Smooth muscle cell (in vitro differentiated cells): ENCODE measurements around the gene GNPNAT1. TPM values are rescaled to one million over a fixed set of nuclear protein-coding genes. Genes with fewer than 3 reads are reported as not detected.

Experiments used
- DNase-seq: peaks from one replicate; lab custom pipeline; 2025; ENCODE audit not compliant: unreplicated experiment; lab: John Stamatoyannopoulos, UW
- H2AFZ ChIP-seq: fragments of 200-600 bp; sonication (generic); 2 replicates; pipeline ENCODE4 v1.6.0; 2016; ENCODE audit warnings: antibody characterized with exemption, low read depth, mild to moderate bottlenecking
- H3F3A ChIP-seq: fragments of 200-600 bp; sonication (generic); 2 replicates; pipeline ENCODE4 v1.6.0; 2017; ENCODE audit warnings: antibody characterized with exemption, low read depth
- H3K27ac ChIP-seq: fragments of 200-600 bp; sonication (generic); 2 replicates; pipeline ENCODE4 v1.5.1; 2016; ENCODE audit warnings: low read depth, mild to moderate bottlenecking
- H3K27me3 ChIP-seq: fragments of 200-600 bp; sonication (generic); 2 replicates; pipeline ENCODE4 v1.6.1; 2016; ENCODE audit warnings: low read depth, mild to moderate bottlenecking
- H3K36me3 ChIP-seq: fragments of 200-600 bp; sonication (generic); 2 replicates; pipeline ENCODE4 v1.5.1; 2016; ENCODE audit warnings: low read depth
- H3K4me1 ChIP-seq: fragments of 200-600 bp; sonication (generic); 2 replicates; pipeline ENCODE4 v1.5.1; 2016; ENCODE audit warnings: low read depth
- H3K4me2 ChIP-seq: fragments of 200-600 bp; sonication (generic); 2 replicates; pipeline ENCODE4 v1.6.0; 2016; ENCODE audit warnings: mild to moderate bottlenecking
- H3K4me3 ChIP-seq: fragments of 200-600 bp; sonication (generic); 2 replicates; pipeline ENCODE4 v1.5.1; 2016; ENCODE audit warnings: mild to moderate bottlenecking
- H3K79me2 ChIP-seq: fragments of 200-600 bp; sonication (generic); 2 replicates; pipeline ENCODE4 v1.6.0; 2016; ENCODE audit warnings: low read depth, mild to moderate bottlenecking
- H3K9ac ChIP-seq: fragments of 200-600 bp; sonication (generic); 2 replicates; pipeline ENCODE4 v1.6.0; 2016; ENCODE audit warnings: low read depth
- H3K9me3 ChIP-seq: fragments of 200-600 bp; sonication (generic); replicated peaks from 2 replicates; pipeline ENCODE4 v1.5.1; 2016; ENCODE audit warnings: low read depth
- H4K20me1 ChIP-seq: fragments of 200-600 bp; sonication (generic); 2 replicates; pipeline ENCODE4 v1.6.0; 2016; ENCODE audit warnings: low read depth
- whole genome bisulfite sequencing: methylation state at CpG from one replicate; pipeline ENCODE4 v1.1.7; 2016; ENCODE audit warnings: low lambda C conversion rate; 5-methylcytosine and 5-hydroxymethylcytosine counted together
- polyA plus RNA-seq: library from polyadenylated mRNA; unstranded; fragments of >200 nt; fragmentation: Nextera tagmentation; extraction: Ambion mirVana; gene quantifications from 2 replicates; pipeline ENCODE4 v1.2.1, GENCODE V29; 2016
- total RNA-seq: library from RNA; depleted of rRNA; stranded (reverse); fragments of >200 nt; gene quantifications from 2 replicates; pipeline ENCODE4 v1.2.3, GENCODE V29; 2014
- TF ChIP-seq, protein P1 (sequence below): fragments of 200-600 bp; sonication (generic); IDR thresholded peaks from 2 replicates; pipeline ENCODE4 v1.5.1; 2017; ENCODE audit warnings: borderline replicate concordance, mild to moderate bottlenecking, antibody characterized with exemption; ENCODE audit not compliant: insufficient read depth, poor library complexity, severe bottlenecking

Gene GNPNAT1
- total and polyA plus RNA-seq, 2 experiments from 2014 or later, result 18.3 to 22.9 TPM

DNA sequence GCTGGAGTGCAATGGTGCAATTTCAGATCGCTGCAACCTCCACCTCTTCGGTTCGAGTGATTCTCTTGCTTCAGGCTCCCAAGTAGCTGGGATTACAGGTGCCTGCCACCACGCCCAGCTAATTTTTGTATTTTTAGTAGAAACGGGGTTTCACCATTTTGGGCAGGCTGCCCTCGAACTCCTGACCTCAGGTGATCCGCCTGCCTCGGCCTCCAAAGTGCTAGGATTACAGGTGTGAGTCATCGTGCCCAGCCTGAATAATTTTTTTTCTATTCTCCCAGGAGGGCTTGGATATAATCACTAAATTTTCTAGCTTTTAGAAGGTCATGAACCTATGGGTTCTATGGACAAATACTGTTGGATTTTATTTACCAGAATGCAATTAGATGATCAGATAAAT is 44.7 kb upstream of the GNPNAT1 start:
- TF ChIP-seq, protein P1, sequence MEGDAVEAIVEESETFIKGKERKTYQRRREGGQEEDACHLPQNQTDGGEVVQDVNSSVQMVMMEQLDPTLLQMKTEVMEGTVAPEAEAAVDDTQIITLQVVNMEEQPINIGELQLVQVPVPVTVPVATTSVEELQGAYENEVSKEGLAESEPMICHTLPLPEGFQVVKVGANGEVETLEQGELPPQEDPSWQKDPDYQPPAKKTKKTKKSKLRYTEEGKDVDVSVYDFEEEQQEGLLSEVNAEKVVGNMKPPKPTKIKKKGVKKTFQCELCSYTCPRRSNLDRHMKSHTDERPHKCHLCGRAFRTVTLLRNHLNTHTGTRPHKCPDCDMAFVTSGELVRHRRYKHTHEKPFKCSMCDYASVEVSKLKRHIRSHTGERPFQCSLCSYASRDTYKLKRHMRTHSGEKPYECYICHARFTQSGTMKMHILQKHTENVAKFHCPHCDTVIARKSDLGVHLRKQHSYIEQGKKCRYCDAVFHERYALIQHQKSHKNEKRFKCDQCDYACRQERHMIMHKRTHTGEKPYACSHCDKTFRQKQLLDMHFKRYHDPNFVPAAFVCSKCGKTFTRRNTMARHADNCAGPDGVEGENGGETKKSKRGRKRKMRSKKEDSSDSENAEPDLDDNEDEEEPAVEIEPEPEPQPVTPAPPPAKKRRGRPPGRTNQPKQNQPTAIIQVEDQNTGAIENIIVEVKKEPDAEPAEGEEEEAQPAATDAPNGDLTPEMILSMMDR, result no peak
- no peak overlapping the region for H3K9ac ChIP-seq

DNA sequence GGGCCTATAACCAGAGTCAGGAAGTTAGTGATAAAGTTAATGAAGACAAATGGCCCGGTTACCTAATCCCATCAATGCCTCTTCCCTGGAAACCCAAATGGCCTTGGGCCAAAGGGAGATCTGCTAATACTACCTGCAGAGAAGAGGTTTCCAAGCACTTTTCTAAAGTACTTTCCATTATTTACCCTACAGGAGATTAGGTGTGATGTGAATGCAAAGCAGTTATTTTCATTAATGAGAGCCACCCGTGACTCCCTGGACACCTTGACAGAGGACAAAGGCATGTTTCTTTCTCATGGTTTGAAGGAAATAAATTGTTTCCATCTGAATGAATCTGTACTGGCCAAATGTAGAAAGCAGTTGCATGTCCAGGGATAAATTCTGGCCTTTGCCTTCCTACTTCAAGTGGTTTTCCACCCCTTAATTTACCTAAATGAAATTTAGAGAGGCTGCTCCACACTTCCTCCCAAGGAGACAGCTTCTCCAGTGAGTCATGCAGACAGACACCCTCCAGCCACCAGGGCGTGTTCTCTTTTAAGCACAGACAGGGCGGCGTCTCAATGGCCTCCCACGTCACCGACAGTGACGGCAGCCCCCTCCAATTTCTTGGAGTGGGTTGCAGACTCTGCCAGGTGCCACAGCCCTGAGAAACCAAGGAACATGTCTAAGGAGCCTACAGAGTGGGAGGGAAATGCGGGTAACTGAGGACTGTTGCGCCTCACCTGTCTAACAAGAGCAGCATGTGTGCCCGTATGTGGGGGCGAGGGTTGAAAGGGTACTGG is 43.9 kb upstream of the GNPNAT1 start:
- H3K9me3 ChIP-seq, result no peaks in the 10 kb centered on the region
- peaks cover 3% of the 10 kb centered on the region for H3F3A ChIP-seq
- no peaks in the 10 kb centered on the region for H3K79me2 ChIP-seq
- no peaks in the 10 kb centered on the region for H3K27me3 ChIP-seq
- H3K4me1 ChIP-seq, result peaks cover 32% of the 10 kb centered on the region
- TF ChIP-seq, protein P1, result no peak
- peak overlapping the region; percentile 0 for H2AFZ ChIP-seq
- H3K27ac ChIP-seq, result peak overlapping the region; percentile 86
- no peaks in the 10 kb centered on the region for H3K36me3 ChIP-seq
- no peak overlapping the region for H3K4me3 ChIP-seq
- H3K4me2 ChIP-seq, result peak overlapping the region; percentile 55
- no peaks in the 10 kb centered on the region for H4K20me1 ChIP-seq
- H3K9ac ChIP-seq, result peak overlapping the region; percentile 14
- no peak for DNase-seq
- 27% methylated on average over 12 of the region's 12 CpGs for WGBS

More for the DNA sequence above, 44.7 kb upstream of the GNPNAT1 start:
- no peak for DNase-seq
- 76% methylated on average over 9 of the region's 9 CpGs for WGBS
- peaks cover 28% of the 10 kb centered on the region for H3K4me1 ChIP-seq
- H4K20me1 ChIP-seq, result no peaks in the 10 kb centered on the region
- peaks cover 3% of the 10 kb centered on the region for H3F3A ChIP-seq
- H3K36me3 ChIP-seq, result no peaks in the 10 kb centered on the region
- H2AFZ ChIP-seq, result no peak overlapping the region
- H3K4me3 ChIP-seq, result no peak overlapping the region
- no peaks in the 10 kb centered on the region for H3K9me3 ChIP-seq
- H3K27me3 ChIP-seq, result no peaks in the 10 kb centered on the region
- H3K4me2 ChIP-seq, result no peak overlapping the region
- peak overlapping the region; percentile 86 for H3K27ac ChIP-seq
- H3K79me2 ChIP-seq, result no peaks in the 10 kb centered on the region

- Histone ChIP-seq H2AFZ (no peak overlapping the region), H4K20me1 (no peaks in the 10 kb centered on the region), H3K9me3 (no peaks in the 10 kb centered on the region), H3K4me2 (peak overlapping the region; percentile 55), H3F3A (peaks cover 3% of the 10 kb centered on the region), H3K4me3 (no peak overlapping the region), H3K79me2 (no peaks in the 10 kb centered on the region), H3K9ac (no peak overlapping the region), H3K36me3 (no peaks in the 10 kb centered on the region), H3K4me1 (peaks cover 32% of the 10 kb centered on the region), H3K27ac (peak overlapping the region; percentile 86), H3K27me3 (no peaks in the 10 kb centered on the region)
- TF ChIP-seq, protein P1, result no peak
- WGBS, result 4% methylated on average over 1 of the region's 1 CpG
- DNase-seq, result no peak
These were observed 43.0 kb upstream of the GNPNAT1 start for GRCh38 chr14:52834440-52834842.

- Histone ChIP-seq H3K4me2 (no peak overlapping the region), H3K79me2 (no peaks in the 10 kb centered on the region), H4K20me1 (no peaks in the 10 kb centered on the region), H3K9ac (no peak overlapping the region), H3F3A (peaks cover 3% of the 10 kb centered on the region), H2AFZ (no peak overlapping the region), H3K4me1 (peaks cover 32% of the 10 kb centered on the region), H3K27ac (peak overlapping the region; percentile 86), H3K36me3 (no peaks in the 10 kb centered on the region), H3K4me3 (no peak overlapping the region), H3K27me3 (no peaks in the 10 kb centered on the region), H3K9me3 (no peaks in the 10 kb centered on the region)
- TF ChIP-seq, protein P1, result no peak
- 78% methylated on average over 5 of the region's 5 CpGs for WGBS
- no peak for DNase-seq
These were observed 42.5 kb upstream of the GNPNAT1 start for GRCh38 chr14:52833891-52834290.
